ENCODE results near the gene EPAS1. TPM values are rescaled to one million over a fixed set of nuclear protein-coding genes. Genes with fewer than 3 reads are reported as not detected.

Gene EPAS1
- total and polyA plus RNA-seq, 11 donors = 93.6 to 790 (median 210) TPM

DNA sequence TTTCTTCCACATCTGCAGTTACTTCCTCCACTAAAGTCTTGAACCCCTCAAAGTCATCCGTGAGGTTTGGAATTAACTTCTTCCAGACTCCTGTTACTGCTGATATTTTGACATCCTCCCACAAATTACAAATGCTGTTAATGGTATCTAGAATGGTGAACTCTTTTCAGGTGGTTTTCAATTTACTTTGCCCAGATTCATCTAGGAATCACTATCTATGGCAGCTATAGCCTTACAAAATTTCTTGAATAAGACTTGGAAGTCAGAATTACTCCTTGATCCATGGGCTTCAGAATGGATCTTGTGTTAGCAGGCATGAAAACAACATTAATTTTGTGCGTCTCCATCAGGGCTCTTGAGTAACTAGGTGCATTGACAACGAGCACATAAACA, 19.9 kb downstream of the EPAS1 start:
- Histone ChIP-seq H3K36me3 (peaks cover 0 to 7% (median 0%) of the 10 kb centered on the region in 9 donors), H3K27me3 (no peaks in the 10 kb centered on the region), H3K27ac (peak overlapping the region in 9 of 12 donors; percentile 76 to 96 (median 86)), H3K9me3 (no peaks in the 10 kb centered on the region), H3K4me1 (peaks cover 20 to 100% (median 93%) of the 10 kb centered on the region in 12 donors), H3K4me3 (no peak overlapping the region)
- DNase-seq = no peak
- WGBS, 4 donors = 66 to 82% (median 75%) methylated on average over 3 of the region's 3 CpGs
- no peak for ATAC-seq
- intact Hi-C loops (cut with DNase I) = loop anchor here in 3 of 10 donors (5.0 kb wide), 1 partner anchor 35 kb away; no protein-coding TSS in a partner anchor
- no peak for TF ChIP-seq POLR2A (IDR thresholded peaks at IDR 0.05)
- TF ChIP-seq, protein P1, sequence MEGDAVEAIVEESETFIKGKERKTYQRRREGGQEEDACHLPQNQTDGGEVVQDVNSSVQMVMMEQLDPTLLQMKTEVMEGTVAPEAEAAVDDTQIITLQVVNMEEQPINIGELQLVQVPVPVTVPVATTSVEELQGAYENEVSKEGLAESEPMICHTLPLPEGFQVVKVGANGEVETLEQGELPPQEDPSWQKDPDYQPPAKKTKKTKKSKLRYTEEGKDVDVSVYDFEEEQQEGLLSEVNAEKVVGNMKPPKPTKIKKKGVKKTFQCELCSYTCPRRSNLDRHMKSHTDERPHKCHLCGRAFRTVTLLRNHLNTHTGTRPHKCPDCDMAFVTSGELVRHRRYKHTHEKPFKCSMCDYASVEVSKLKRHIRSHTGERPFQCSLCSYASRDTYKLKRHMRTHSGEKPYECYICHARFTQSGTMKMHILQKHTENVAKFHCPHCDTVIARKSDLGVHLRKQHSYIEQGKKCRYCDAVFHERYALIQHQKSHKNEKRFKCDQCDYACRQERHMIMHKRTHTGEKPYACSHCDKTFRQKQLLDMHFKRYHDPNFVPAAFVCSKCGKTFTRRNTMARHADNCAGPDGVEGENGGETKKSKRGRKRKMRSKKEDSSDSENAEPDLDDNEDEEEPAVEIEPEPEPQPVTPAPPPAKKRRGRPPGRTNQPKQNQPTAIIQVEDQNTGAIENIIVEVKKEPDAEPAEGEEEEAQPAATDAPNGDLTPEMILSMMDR (IDR thresholded peaks at IDR 0.05) = no peak

DNA sequence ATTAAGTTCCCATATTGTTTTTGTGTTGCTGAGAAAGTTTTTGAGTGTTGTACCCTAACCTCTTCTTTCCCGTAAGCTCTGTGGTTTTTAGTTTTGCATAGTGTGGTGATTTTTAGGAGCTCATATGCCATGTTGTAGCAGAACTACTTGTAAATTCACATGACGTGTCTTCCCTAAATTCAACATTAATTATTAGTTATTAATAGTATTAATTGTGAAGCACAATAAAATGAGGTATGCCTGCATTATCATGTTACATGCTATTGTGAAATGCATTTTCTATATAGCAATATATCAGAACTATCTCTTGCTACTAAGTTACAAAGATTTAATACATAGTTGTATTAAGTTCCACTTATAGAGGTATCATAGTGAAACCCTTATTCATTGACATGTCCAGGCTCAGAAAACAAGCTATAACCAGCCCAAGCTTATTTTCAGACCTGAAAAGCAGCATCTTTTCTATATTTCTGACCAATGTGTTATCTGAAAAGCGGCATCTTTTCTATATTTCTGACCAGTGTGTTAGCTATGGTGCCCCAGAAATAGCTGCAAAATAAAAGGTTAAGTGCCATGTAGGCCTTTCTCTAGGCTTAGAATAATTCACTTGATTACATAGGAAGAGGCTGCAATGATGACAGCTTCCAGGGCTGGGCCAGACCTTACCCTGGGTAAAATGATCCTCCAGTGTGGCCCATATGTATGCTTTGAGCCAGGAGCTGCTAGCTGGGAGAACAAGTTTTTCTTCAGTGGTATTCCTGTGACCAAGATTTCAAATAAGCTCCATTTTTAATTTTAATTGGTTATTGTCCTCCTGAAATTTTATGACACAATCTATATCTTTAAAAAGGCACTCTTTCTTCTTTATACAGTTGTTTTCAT, 21.6 kb downstream of the EPAS1 start:
- TF ChIP-seq POLR2A (IDR thresholded peaks at IDR 0.05) = no peak
- TF ChIP-seq, protein P1 (IDR thresholded peaks at IDR 0.05) = no peak
- WGBS, 4 donors = 69 to 85% (median 76%) methylated on average over 3 of the region's 3 CpGs
- no peak overlapping the region for H3K4me3 ChIP-seq
- peak overlapping the region in 5 of 12 donors; percentile 2 to 49 (median 28) for H3K27ac ChIP-seq
- intact Hi-C loops (cut with DNase I) = loop anchor here in 3 of 10 donors (5.0 kb wide), 1 partner anchor 33 kb away; no protein-coding TSS in a partner anchor
- no peaks in the 10 kb centered on the region for H3K27me3 ChIP-seq
- H3K4me1 ChIP-seq = peaks cover 16 to 100% (median 93%) of the 10 kb centered on the region in 12 donors
- DNase-seq (no peak), ATAC-seq (no peak)
- H3K9me3 ChIP-seq = no peaks in the 10 kb centered on the region
- peaks cover 0 to 7% (median 0%) of the 10 kb centered on the region in 9 donors for H3K36me3 ChIP-seq

DNA sequence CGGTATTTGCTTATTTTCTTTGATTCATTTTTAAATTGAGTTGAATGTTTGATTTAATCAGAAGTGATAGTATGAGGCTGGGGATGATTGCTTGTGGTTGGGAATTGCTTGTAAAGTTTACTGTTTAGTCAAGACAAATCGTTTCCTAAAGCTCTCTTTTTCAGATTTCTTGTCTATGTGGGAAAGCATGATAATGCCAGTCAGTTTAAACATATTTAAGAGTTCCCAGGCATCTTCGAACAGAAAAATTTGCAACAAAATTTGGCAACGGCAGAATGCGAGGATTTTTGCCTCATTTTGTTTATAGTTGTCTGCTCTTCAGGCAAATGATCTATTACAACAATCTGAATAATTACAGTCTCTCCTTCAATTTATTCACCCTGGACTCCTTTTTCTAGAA, 22.5 kb downstream of the EPAS1 start:
- no peak for ATAC-seq
- no peak for DNase-seq
- peak overlapping the region in 9 of 12 donors; percentile 6 to 49 (median 28) for H3K27ac ChIP-seq
- TF ChIP-seq, protein P1 (IDR thresholded peaks at IDR 0.05) = no peak
- no peak for TF ChIP-seq POLR2A (IDR thresholded peaks at IDR 0.05)
- peak overlapping the region in 3 of 12 donors; percentile 13 to 31 (median 24) for H3K4me3 ChIP-seq
- H3K27me3 ChIP-seq = no peaks in the 10 kb centered on the region
- WGBS, 4 donors = 54 to 80% (median 64%) methylated on average over 5 of the region's 5 CpGs
- H3K9me3 ChIP-seq = no peaks in the 10 kb centered on the region
- intact Hi-C loops (cut with DNase I) = loop anchor here in 3 of 10 donors (5.0 kb wide), 1 partner anchor 33 kb away; no protein-coding TSS in a partner anchor
- H3K4me1 ChIP-seq = peaks cover 13 to 100% (median 92%) of the 10 kb centered on the region in 12 donors
- peaks cover 0 to 7% (median 0%) of the 10 kb centered on the region in 9 donors for H3K36me3 ChIP-seq

DNA sequence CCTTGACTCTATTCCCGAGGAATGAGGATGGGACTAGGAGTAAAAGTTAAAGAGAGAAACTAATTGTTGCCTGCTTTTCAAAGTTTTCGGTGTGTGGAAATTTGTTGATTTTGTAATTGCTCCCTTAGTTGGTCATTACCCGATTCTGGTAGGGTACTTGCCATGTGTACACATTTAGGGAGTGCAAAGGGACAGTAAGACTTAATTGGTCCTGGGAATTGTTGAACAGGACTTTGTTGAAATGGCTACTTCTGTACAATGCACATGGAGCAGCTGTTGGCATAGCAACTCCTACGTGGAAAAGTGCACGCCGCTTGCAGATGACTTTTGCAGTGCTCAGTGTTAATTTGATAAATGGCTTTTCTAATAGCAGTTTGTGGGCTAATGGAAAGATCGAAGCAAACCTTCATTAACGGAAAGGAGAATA, 22.9 kb downstream of the EPAS1 start:
- DNase-seq (no peak), ATAC-seq (no peak)
- peak overlapping the region in 6 of 12 donors; percentile 7 to 31 (median 10) for H3K4me3 ChIP-seq
- WGBS, 4 donors = 40 to 61% (median 46%) methylated on average over 8 of the region's 8 CpGs
- peak overlapping the region in 9 of 12 donors; percentile 6 to 49 (median 28) for H3K27ac ChIP-seq
- H3K9me3 ChIP-seq = no peaks in the 10 kb centered on the region
- TF ChIP-seq POLR2A (IDR thresholded peaks at IDR 0.05) = no peak
- TF ChIP-seq, protein P1 (IDR thresholded peaks at IDR 0.05) = no peak
- peaks cover 0 to 7% (median 0%) of the 10 kb centered on the region in 9 donors for H3K36me3 ChIP-seq
- no peaks in the 10 kb centered on the region for H3K27me3 ChIP-seq
- peaks cover 16 to 100% (median 93%) of the 10 kb centered on the region in 12 donors for H3K4me1 ChIP-seq
- intact Hi-C loops (cut with DNase I) = no loop called here

All from heart left ventricle (tissue), 16 donors.